GM12878 (cell line): ENCODE measurements around the gene ROR2. TPM values are rescaled to one million over a fixed set of nuclear protein-coding genes. Genes with fewer than 3 reads are reported as not detected.
A peak's percentile ranks its signal among the peaks of the same experiment; 100 is the strongest.

Source experiments
- ATAC-seq: fragments of 200-7000 bp; cut with Tn5 transposase; 3 replicates; pipeline ENCODE4 v1.9.1; 2020; ENCODE audit warnings: mild to moderate bottlenecking, moderate library complexity
- BruUV-seq: library from RNA; stranded (reverse); fragments of 400-500 nt; replicated peaks from 2 replicates; lab custom pipeline; 2021; lab: Mats Ljungman, UMichigan
- CTCF ChIA-PET: fragments of 300-600 bp; sonication (Branson Sonifier 250); formaldehyde crosslinking; extraction: SDS; loops from one replicate; lab custom pipeline; 2021; ENCODE audit warnings: inconsistent platforms; lab: Yijun Ruan, JAX
- POLR2A ChIA-PET: fragments of 350-600 bp; formaldehyde crosslinking; extraction: SDS; loops from one replicate; lab custom pipeline; 2021; ENCODE audit warnings: inconsistent platforms; lab: Charles Lee
- RAD21 ChIA-PET: fragments of 300-600 bp; sonication (Branson Sonifier 250); formaldehyde crosslinking; loops from one replicate; lab custom pipeline; 2023; ENCODE audit warnings: antibody characterized with exemption; ENCODE audit not compliant: unreplicated experiment; lab: Charles Lee
- SMC1A ChIA-PET: fragments of 300-600 bp; sonication (Branson Sonifier 250); formaldehyde crosslinking; loops from one replicate; lab custom pipeline; 2023; ENCODE audit not compliant: unreplicated experiment, uncharacterized antibody; lab: Charles Lee
- DNase-seq: peaks from one replicate; pipeline ENCODE4 v3.0.0-alpha.2; 2011; ENCODE audit warnings: low read depth, low spot score
- FAIRE-seq: peaks from 3 replicates; lab custom pipeline; 2011; peaks lifted over from hg19 to GRCh38; lab: Jason Lieb, UNC
- H2AFZ ChIP-seq: 2 replicates; pipeline ENCODE4 v1.6.0; 2011; ENCODE audit warnings: low read depth, low read length, control low read depth; ENCODE audit not compliant: control insufficient read depth
- H3K27ac ChIP-seq: 2 replicates; pipeline ENCODE4 v1.5.1; 2011; ENCODE audit warnings: control low read depth; ENCODE audit not compliant: control insufficient read depth, insufficient read depth
- H3K27me3 ChIP-seq, 2 experiments: replicated peaks in 1 of 2; 2 replicates each; pipeline versions ENCODE4 v1.6.0 to v1.6.1; 2011; ENCODE audit warnings: low read length in 1 of 2; ENCODE audit not compliant: control insufficient read depth in 2 of 2, insufficient read depth in 2 of 2
- H3K36me3 ChIP-seq, 2 experiments: 2 replicates each; pipeline ENCODE4 v1.5.1; 2011; ENCODE audit warnings: low read length in 1 of 2; ENCODE audit not compliant: control insufficient read depth in 2 of 2, insufficient read depth in 2 of 2
- H3K4me1 ChIP-seq: 2 replicates; pipeline ENCODE4 v1.6.1; 2011; ENCODE audit warnings: mild to moderate bottlenecking, low read length, moderate library complexity, mixed read lengths; ENCODE audit not compliant: control insufficient read depth, insufficient read depth
- H3K4me2 ChIP-seq: 2 replicates; pipeline ENCODE4 v1.6.0; 2011; ENCODE audit warnings: control low read depth; ENCODE audit not compliant: control insufficient read depth, insufficient read depth
- H3K4me3 ChIP-seq: fragments of 200-600 bp; sonication (generic); 2 replicates; pipeline ENCODE4 v1.5.1; 2016
- H3K79me2 ChIP-seq: 2 replicates; pipeline ENCODE4 v1.6.0; 2011; ENCODE audit warnings: low read length; ENCODE audit not compliant: control insufficient read depth, insufficient read depth
- H3K9ac ChIP-seq: 2 replicates; pipeline ENCODE4 v1.8.0; 2011; ENCODE audit warnings: low read length, control low read depth, mixed read lengths; ENCODE audit not compliant: control insufficient read depth, insufficient read depth
- H3K9me3 ChIP-seq: replicated peaks from 3 replicates; pipeline ENCODE4 v1.5.1; 2011; ENCODE audit warnings: mild to moderate bottlenecking, low read length; ENCODE audit not compliant: control insufficient read depth, insufficient read depth
- H4K20me1 ChIP-seq: 2 replicates; pipeline ENCODE4 v1.6.0; 2011; ENCODE audit not compliant: control insufficient read depth, insufficient read depth
- BHLHE40 ChIP-seq, 2 experiments: fragments of 450-650 bp in 1 of 2; IDR thresholded peaks; 2 replicates each; pipeline ENCODE4 v1.6.1; 2011 to 2017; ENCODE audit warnings: low read depth in 2 of 2, borderline replicate concordance in 1 of 2, improper control_type of control experiment in 1 of 2, low read length in 1 of 2, mild to moderate bottlenecking in 1 of 2
- DPF2 ChIP-seq: fragments of 450-650 bp; IDR thresholded peaks from 2 replicates; pipeline ENCODE4 v1.6.1; 2017; ENCODE audit warnings: mild to moderate bottlenecking
- HDAC6 ChIP-seq: fragments of 200-600 bp; sonication (generic); IDR thresholded peaks from one replicate; pipeline ENCODE4 v1.8.0; 2017; ENCODE audit warnings: antibody characterized with exemption; ENCODE audit not compliant: unreplicated experiment
- IKZF1 ChIP-seq: fragments of 450-650 bp; conservative IDR thresholded peaks from 2 replicates; pipeline ENCODE4 v1.6.1; 2017; ENCODE audit warnings: antibody characterized with exemption, mild to moderate bottlenecking
- KAT2A ChIP-seq: conservative IDR thresholded peaks from 2 replicates; pipeline ENCODE4 v1.6.1; 2011; ENCODE audit warnings: low read depth, low read length; ENCODE audit not compliant: control insufficient read depth
- MEF2B ChIP-seq: fragments of 450-650 bp; IDR thresholded peaks from 2 replicates; pipeline ENCODE4 v1.6.1; 2018; ENCODE audit warnings: mild to moderate bottlenecking, moderate library complexity; ENCODE audit not compliant: partially characterized antibody, poor library complexity, severe bottlenecking
- NFYA ChIP-seq: IDR thresholded peaks from 2 replicates; pipeline ENCODE4 v1.6.1; 2011; ENCODE audit warnings: low read depth, mild to moderate bottlenecking, low read length, improper control_type of control experiment, borderline replicate concordance
- PAX5 ChIP-seq: IDR thresholded peaks from 2 replicates; pipeline ENCODE4 v1.6.1; 2011; ENCODE audit warnings: low read depth, low read length, borderline replicate concordance
- POLR2AphosphoS5 ChIP-seq: IDR thresholded peaks from 2 replicates; pipeline ENCODE4 v1.6.1; 2011; ENCODE audit warnings: mild to moderate bottlenecking, low read length, inconsistent platforms
- RAD21 ChIP-seq: IDR thresholded peaks from 2 replicates; pipeline ENCODE4 v1.6.1; 2011; ENCODE audit warnings: mild to moderate bottlenecking, low read depth, low read length, moderate library complexity; ENCODE audit not compliant: insufficient read depth
- RAD51 ChIP-seq: fragments of 450-650 bp; IDR thresholded peaks from 2 replicates; pipeline ENCODE4 v1.6.1; 2016; ENCODE audit warnings: moderate library complexity, mild to moderate bottlenecking, inconsistent platforms
- SMAD5 ChIP-seq: IDR thresholded peaks from 2 replicates; pipeline ENCODE4 v1.6.1; 2016; ENCODE audit warnings: antibody characterized with exemption, low read depth
- SPI1 ChIP-seq: IDR thresholded peaks from 2 replicates; pipeline ENCODE4 v1.6.1; 2011; ENCODE audit warnings: low read depth, mild to moderate bottlenecking, low read length, moderate library complexity, borderline replicate concordance; ENCODE audit not compliant: insufficient read depth
- WRNIP1 ChIP-seq: IDR thresholded peaks from 2 replicates; pipeline ENCODE4 v1.6.1; 2011; ENCODE audit warnings: low read depth, low read length, improper control_type of control experiment, borderline replicate concordance
- YY1 ChIP-seq: IDR thresholded peaks from 2 replicates; pipeline ENCODE4 v1.6.1; 2011; ENCODE audit warnings: low read depth, mild to moderate bottlenecking, low read length
- WGBS: methylation state at CpG from one replicate; pipeline ENCODE4 v1.1.6; 2016; ENCODE audit warnings: low lambda C conversion rate; ENCODE audit not compliant: insufficient replicate concordance, insufficient coverage; ENCODE audit errors: missing lambda C conversion rate; 5-methylcytosine and 5-hydroxymethylcytosine counted together
- in situ Hi-C: fragments of 300-500 bp; cut with MboI; formaldehyde crosslinking; loops from 9 replicates; pipeline ENCODE4 v1.14.3; 2018; ENCODE audit warnings: mixed read lengths
- intact Hi-C: fragments of 100-400 bp; cut with micrococcal nuclease; formaldehyde crosslinking; loops from one replicate; pipeline ENCODE4 v1.14.2; 2022; ENCODE audit not compliant: unreplicated experiment
- polyA plus RNA-seq, 11 experiments: library from polyadenylated mRNA; depleted of rRNA in 4 of 11; unstranded in 6 of 11; stranded (reverse) in 5 of 11; fragments of >200 nt; fragmentation: Nextera tagmentation in 4 of 11; fragmentation: Illumina TruSeq in 1 of 11; extraction: Ambion mirVana in 4 of 11; extraction: Trizol in 1 of 11; gene quantifications; 1 replicate in 1 of 11; 2 replicates in 10 of 11; pipeline versions ENCODE4 v1.2.1 to v1.2.3, GENCODE V29; 2011 to 2016; ENCODE audit warnings: inconsistent platforms in 2 of 11, missing spikeins in 2 of 11, low read depth in 1 of 11
- total RNA-seq, 4 experiments: library from RNA; depleted of rRNA in 3 of 4; stranded (reverse); fragments of >200 nt in 3 of 4; fragmentation: Illumina TruSeq in 1 of 4; extraction: Trizol in 1 of 4; gene quantifications; 2 replicates each; pipeline versions ENCODE4 v1.2.1 to v1.2.3, GENCODE V29; 2013 to 2021
- TF ChIP-seq, protein P1 (sequence below): IDR thresholded peaks from 2 replicates; pipeline ENCODE4 v1.6.1; 2011; ENCODE audit warnings: low read depth, low read length, improper control_type of control experiment, borderline replicate concordance
- TF ChIP-seq, protein P2 (sequence below): IDR thresholded peaks from 2 replicates; pipeline ENCODE4 v1.6.1; 2011; ENCODE audit warnings: mild to moderate bottlenecking, low read depth, low read length, moderate library complexity; ENCODE audit not compliant: insufficient replicate concordance
- TF ChIP-seq, protein P3 (sequence below): fragments of 450-650 bp; IDR thresholded peaks from 2 replicates; pipeline ENCODE4 v1.6.1; 2017; ENCODE audit warnings: mild to moderate bottlenecking, moderate library complexity

The ROR2 gene
- total and polyA plus RNA-seq, 10 of the 15 experiments (the other 5 are each of a cell fraction or from before 2014, with no cell fraction given), result 0.03 to 0.05 TPM; not detected in 8

DNA sequence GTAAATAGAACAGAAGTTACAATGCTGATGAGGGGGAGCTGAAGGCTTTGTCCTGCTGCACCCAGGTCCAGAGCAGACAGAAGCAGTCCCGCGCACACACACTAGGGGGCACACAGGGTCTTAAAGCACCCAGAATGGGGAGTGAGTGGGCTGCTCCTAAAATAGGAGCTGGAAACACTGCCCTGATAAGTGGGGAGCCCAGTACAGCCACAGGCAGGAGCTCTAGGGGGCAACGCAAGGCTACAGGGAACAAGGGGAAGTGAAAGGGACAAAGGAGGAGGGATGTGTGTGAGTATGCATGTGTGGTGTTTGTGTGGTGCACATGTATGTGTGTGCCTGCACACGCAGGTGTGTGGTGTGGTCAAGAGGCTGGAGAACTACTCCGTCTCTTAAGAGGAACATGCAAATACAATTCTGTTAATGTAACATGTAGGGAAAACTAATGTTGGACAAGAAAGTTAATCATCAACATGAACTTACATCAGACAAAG lies 191.5 kb downstream of the ROR2 start (continued):
- peak; percentile 70 to 73 for TF ChIP-seq BHLHE40 (IDR thresholded peaks at IDR 0.05; ENCODE audit: borderline replicate concordance in 1 of 2, low read depth in 2 of 2, low read length in 1 of 2)
- peak; percentile 18; the same call in 1 of the 2 replicates for TF ChIP-seq RAD21
- TF ChIP-seq MEF2B, result peak; percentile 40
- TF ChIP-seq PAX5, result 0 out of 2 replicates have a peak, but pooled peaks have one; percentile 19
- peak; percentile 72; the same call in 1 of the 2 replicates for TF ChIP-seq SPI1
- TF ChIP-seq DPF2, result 0 out of 2 replicates have a peak, but pooled peaks have one; percentile 30
- TF ChIP-seq IKZF1, result peak; percentile 54
- TF ChIP-seq, protein P1, sequence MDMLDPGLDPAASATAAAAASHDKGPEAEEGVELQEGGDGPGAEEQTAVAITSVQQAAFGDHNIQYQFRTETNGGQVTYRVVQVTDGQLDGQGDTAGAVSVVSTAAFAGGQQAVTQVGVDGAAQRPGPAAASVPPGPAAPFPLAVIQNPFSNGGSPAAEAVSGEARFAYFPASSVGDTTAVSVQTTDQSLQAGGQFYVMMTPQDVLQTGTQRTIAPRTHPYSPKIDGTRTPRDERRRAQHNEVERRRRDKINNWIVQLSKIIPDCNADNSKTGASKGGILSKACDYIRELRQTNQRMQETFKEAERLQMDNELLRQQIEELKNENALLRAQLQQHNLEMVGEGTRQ, result no peak
- TF ChIP-seq RAD51, result no peak

DNA sequence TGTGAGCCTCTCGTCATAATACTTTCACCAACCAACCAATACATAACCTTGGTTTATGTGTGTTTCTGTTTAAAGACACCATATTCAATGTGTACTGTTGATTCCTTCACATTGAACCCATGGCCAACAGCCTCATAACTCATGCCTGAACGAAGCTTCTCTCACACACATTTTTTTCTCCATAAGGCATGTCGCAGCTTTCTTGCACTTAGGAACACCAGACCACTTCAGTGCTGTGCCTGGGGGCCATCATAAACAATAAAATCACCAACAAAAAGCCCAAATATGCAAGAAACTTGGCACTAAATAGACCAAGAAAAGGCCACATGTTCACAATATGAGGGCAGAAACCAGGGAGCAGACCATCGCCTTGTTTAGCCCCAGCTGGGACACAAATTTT lies 192.2 kb downstream of the ROR2 start:
- H3K4me1 ChIP-seq, result no peaks in the 10 kb centered on the region; the same call in 1 of the 2 replicates
- WGBS, result 53% methylated on average over 4 of the region's 4 CpGs
- intact Hi-C loops, result no loop called here
- RAD21 ChIA-PET, result no interaction called here
- BruUV-seq, result no TSS peak
- CTCF ChIA-PET, result interaction anchor here (0.7 to 1.9 kb wide), 4 partner anchors 14 to 262 kb away, joined by 3 to 8 read pairs (median 3); no protein-coding TSS in a partner anchor
- no peak overlapping the region for H2AFZ ChIP-seq
- H3K4me2 ChIP-seq, result no peak overlapping the region
- no peak overlapping the region for H3K4me3 ChIP-seq
- ATAC-seq (no peak), FAIRE-seq (no peak), DNase-seq (no peak)
- no peaks in the 10 kb centered on the region for H4K20me1 ChIP-seq
- no peaks in the 10 kb centered on the region; a peak in 1 of 4 replicates for H3K27me3 ChIP-seq
- in situ Hi-C loops, result no loop called here
- H3K79me2 ChIP-seq, result no peaks in the 10 kb centered on the region
- no peaks in the 10 kb centered on the region for H3K36me3 ChIP-seq
- no peak overlapping the region for H3K9ac ChIP-seq
- H3K27ac ChIP-seq, result no peak overlapping the region
- POLR2A ChIA-PET, result no interaction called here
- no peaks in the 10 kb centered on the region for H3K9me3 ChIP-seq
- SMC1A ChIA-PET, result no interaction called here
- TF ChIP-seq NFYA (no peak), YY1 (no peak), SMAD5 (no peak), POLR2AphosphoS5 (no peak), HDAC6 (no peak), KAT2A (no peak), WRNIP1 (no peak)
- TF ChIP-seq, protein P2, sequence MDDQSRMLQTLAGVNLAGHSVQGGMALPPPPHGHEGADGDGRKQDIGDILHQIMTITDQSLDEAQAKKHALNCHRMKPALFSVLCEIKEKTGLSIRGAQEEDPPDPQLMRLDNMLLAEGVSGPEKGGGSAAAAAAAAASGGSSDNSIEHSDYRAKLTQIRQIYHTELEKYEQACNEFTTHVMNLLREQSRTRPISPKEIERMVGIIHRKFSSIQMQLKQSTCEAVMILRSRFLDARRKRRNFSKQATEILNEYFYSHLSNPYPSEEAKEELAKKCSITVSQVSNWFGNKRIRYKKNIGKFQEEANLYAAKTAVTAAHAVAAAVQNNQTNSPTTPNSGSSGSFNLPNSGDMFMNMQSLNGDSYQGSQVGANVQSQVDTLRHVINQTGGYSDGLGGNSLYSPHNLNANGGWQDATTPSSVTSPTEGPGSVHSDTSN, result no peak
- TF ChIP-seq, protein P3, sequence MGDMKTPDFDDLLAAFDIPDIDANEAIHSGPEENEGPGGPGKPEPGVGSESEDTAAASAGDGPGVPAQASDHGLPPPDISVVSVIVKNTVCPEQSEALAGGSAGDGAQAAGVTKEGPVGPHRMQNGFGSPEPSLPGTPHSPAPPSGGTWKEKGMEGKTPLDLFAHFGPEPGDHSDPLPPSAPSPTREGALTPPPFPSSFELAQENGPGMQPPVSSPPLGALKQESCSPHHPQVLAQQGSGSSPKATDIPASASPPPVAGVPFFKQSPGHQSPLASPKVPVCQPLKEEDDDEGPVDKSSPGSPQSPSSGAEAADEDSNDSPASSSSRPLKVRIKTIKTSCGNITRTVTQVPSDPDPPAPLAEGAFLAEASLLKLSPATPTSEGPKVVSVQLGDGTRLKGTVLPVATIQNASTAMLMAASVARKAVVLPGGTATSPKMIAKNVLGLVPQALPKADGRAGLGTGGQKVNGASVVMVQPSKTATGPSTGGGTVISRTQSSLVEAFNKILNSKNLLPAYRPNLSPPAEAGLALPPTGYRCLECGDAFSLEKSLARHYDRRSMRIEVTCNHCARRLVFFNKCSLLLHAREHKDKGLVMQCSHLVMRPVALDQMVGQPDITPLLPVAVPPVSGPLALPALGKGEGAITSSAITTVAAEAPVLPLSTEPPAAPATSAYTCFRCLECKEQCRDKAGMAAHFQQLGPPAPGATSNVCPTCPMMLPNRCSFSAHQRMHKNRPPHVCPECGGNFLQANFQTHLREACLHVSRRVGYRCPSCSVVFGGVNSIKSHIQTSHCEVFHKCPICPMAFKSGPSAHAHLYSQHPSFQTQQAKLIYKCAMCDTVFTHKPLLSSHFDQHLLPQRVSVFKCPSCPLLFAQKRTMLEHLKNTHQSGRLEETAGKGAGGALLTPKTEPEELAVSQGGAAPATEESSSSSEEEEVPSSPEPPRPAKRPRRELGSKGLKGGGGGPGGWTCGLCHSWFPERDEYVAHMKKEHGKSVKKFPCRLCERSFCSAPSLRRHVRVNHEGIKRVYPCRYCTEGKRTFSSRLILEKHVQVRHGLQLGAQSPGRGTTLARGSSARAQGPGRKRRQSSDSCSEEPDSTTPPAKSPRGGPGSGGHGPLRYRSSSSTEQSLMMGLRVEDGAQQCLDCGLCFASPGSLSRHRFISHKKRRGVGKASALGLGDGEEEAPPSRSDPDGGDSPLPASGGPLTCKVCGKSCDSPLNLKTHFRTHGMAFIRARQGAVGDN, result no peak
